ENCODE data around the gene CAST. TPM values are rescaled to one million over a fixed set of nuclear protein-coding genes. Genes with fewer than 3 reads are reported as not detected.

The CAST gene
- total RNA-seq, 1 donor from 2014 or later: 260 TPM

- no peak for TF ChIP-seq CTCF (IDR thresholded peaks at IDR 0.05)
- Histone ChIP-seq H3K9me3 (no peaks in the 10 kb centered on the region), H3K4me3 (no peak overlapping the region), H3K36me3 (peaks cover 17% of the 10 kb centered on the region), H3K27ac (no peak overlapping the region), H3K27me3 (no peaks in the 10 kb centered on the region), H3K4me1 (peaks cover 5% of the 10 kb centered on the region)
- intact Hi-C loops (cut with DNase I): loop anchor here (10.0 kb wide), 1 partner anchor 69 kb away; no protein-coding TSS in a partner anchor
- ATAC-seq (no peak), DNase-seq (no peak)
Observed at GRCh38 chr5:96683810-96684209, 21.6 kb downstream of the CAST start.

GRCh38 chr5:96687080-96687479, 24.9 kb downstream of the CAST start:
- no peak overlapping the region for H3K27ac ChIP-seq
- DNase-seq (no peak), ATAC-seq (no peak)
- no peaks in the 10 kb centered on the region for H3K9me3 ChIP-seq
- TF ChIP-seq CTCF (IDR thresholded peaks at IDR 0.05): no peak
- no peak overlapping the region for H3K4me3 ChIP-seq
- no peaks in the 10 kb centered on the region for H3K27me3 ChIP-seq
- peaks cover 11% of the 10 kb centered on the region for H3K4me1 ChIP-seq
- peaks cover 8% of the 10 kb centered on the region for H3K36me3 ChIP-seq
- intact Hi-C loops (cut with DNase I): loop anchor here (10.0 kb wide), 1 partner anchor 72 kb away; no protein-coding TSS in a partner anchor

- Histone ChIP-seq H3K4me1 (peaks cover 11% of the 10 kb centered on the region), H3K36me3 (peaks cover 8% of the 10 kb centered on the region), H3K27me3 (no peaks in the 10 kb centered on the region), H3K27ac (no peak overlapping the region), H3K9me3 (no peaks in the 10 kb centered on the region), H3K4me3 (no peak overlapping the region)
- intact Hi-C loops (cut with DNase I): loop anchor here (10.0 kb wide), 1 partner anchor 73 kb away; no protein-coding TSS in a partner anchor
- peak; percentile 56 for TF ChIP-seq CTCF (IDR thresholded peaks at IDR 0.05)
- DNase-seq: no peak
- peak; percentile 73 for ATAC-seq
Observed at GRCh38 chr5:96687812-96688453, 25.8 kb downstream of the CAST start.

- intact Hi-C loops (cut with DNase I): no loop called here
- Histone ChIP-seq H3K9me3 (no peaks in the 10 kb centered on the region), H3K4me1 (peaks cover 11% of the 10 kb centered on the region), H3K4me3 (no peak overlapping the region), H3K27ac (no peak overlapping the region), H3K27me3 (no peaks in the 10 kb centered on the region), H3K36me3 (peaks cover 7% of the 10 kb centered on the region)
- no peak for ATAC-seq
- no peak for DNase-seq
- TF ChIP-seq CTCF (IDR thresholded peaks at IDR 0.05): no peak
Observed at GRCh38 chr5:96690861-96691260, 28.7 kb downstream of the CAST start.

GRCh38 chr5:96691503-96692303, 29.5 kb downstream of the CAST start:
- no peak for TF ChIP-seq CTCF (IDR thresholded peaks at IDR 0.05)
- intact Hi-C loops (cut with DNase I): no loop called here
- ATAC-seq (peak; percentile 91), DNase-seq (no peak)
- H3K27me3 ChIP-seq: no peaks in the 10 kb centered on the region
- H3K4me3 ChIP-seq: no peak overlapping the region
- peaks cover 11% of the 10 kb centered on the region for H3K4me1 ChIP-seq
- H3K27ac ChIP-seq: peak overlapping the region; percentile 33
- H3K36me3 ChIP-seq: peaks cover 10% of the 10 kb centered on the region
- H3K9me3 ChIP-seq: no peaks in the 10 kb centered on the region
